Endothelial cell (in vitro differentiated cells): ENCODE data around the gene PCDH8. TPM values are rescaled to one million over a fixed set of nuclear protein-coding genes. Genes with fewer than 3 reads are reported as not detected.

Experiments
- DNase-seq: peaks from one replicate; pipeline ENCODE4 v3.0.0; 2021; ENCODE audit warnings: low spot score
- H3K27ac Mint-ChIP-seq: one replicate; pipeline ENCODE4 v1.8.0; 2021; ENCODE audit warnings: mixed read lengths, inconsistent platforms; ENCODE audit not compliant: unreplicated experiment
- H3K27me3 Mint-ChIP-seq: one replicate; pipeline ENCODE4 v1.8.0; 2021; ENCODE audit warnings: mild to moderate bottlenecking, moderate library complexity, mixed read lengths, inconsistent platforms; ENCODE audit not compliant: unreplicated experiment
- H3K36me3 Mint-ChIP-seq: one replicate; pipeline ENCODE4 v1.8.0; 2021; ENCODE audit warnings: mild to moderate bottlenecking, low read depth, mixed read lengths, inconsistent platforms; ENCODE audit not compliant: unreplicated experiment
- H3K4me1 Mint-ChIP-seq: one replicate; pipeline ENCODE4 v1.8.0; 2021; ENCODE audit warnings: mild to moderate bottlenecking, mixed read lengths, inconsistent platforms; ENCODE audit not compliant: unreplicated experiment
- H3K4me3 Mint-ChIP-seq: one replicate; pipeline ENCODE4 v1.8.0; 2021; ENCODE audit warnings: mild to moderate bottlenecking, mixed read lengths, inconsistent platforms; ENCODE audit not compliant: unreplicated experiment
- H3K9me3 Mint-ChIP-seq: one replicate; pipeline ENCODE4 v1.8.0; 2021; ENCODE audit warnings: mixed read lengths, inconsistent platforms; ENCODE audit not compliant: unreplicated experiment
- CTCF ChIP-seq: fragments of 200-600 bp; sonication (generic); IDR thresholded peaks from one replicate; pipeline ENCODE4 v1.5.0; 2021; ENCODE audit warnings: antibody characterized with exemption; ENCODE audit not compliant: unreplicated experiment
- total RNA-seq: library from RNA; stranded (reverse); fragmentation: NEBNext Ultra II Directional; extraction: Animal tissue kit (Norgen Biotek cat#: 25700); gene quantifications from one replicate; pipeline ENCODE4 v1.2.1, GENCODE V29; 2021; ENCODE audit not compliant: unreplicated experiment

The PCDH8 gene
- total RNA-seq, 1 donor from 2014 or later = 0.15 TPM

GRCh38 chr13:52808842-52809219 lies 39.6 kb downstream of the PCDH8 start:
- no peak overlapping the region for H3K27ac Mint-ChIP-seq
- H3K36me3 Mint-ChIP-seq = no peaks in the 10 kb centered on the region
- peaks cover 5% of the 10 kb centered on the region for H3K4me1 Mint-ChIP-seq
- H3K9me3 Mint-ChIP-seq = no peaks in the 10 kb centered on the region
- H3K27me3 Mint-ChIP-seq = peaks cover 2% of the 10 kb centered on the region
- DNase-seq = no peak
- no peak for TF ChIP-seq CTCF
- H3K4me3 Mint-ChIP-seq = no peak overlapping the region

GRCh38 chr13:52806029-52806428 lies 42.4 kb downstream of the PCDH8 start:
- H3K9me3 Mint-ChIP-seq = no peaks in the 10 kb centered on the region
- peaks cover 5% of the 10 kb centered on the region for H3K4me1 Mint-ChIP-seq
- peaks cover 4% of the 10 kb centered on the region for H3K27me3 Mint-ChIP-seq
- no peak overlapping the region for H3K4me3 Mint-ChIP-seq
- no peak for TF ChIP-seq CTCF
- no peak overlapping the region for H3K27ac Mint-ChIP-seq
- DNase-seq = no peak
- H3K36me3 Mint-ChIP-seq = no peaks in the 10 kb centered on the region

- H3K4me1 Mint-ChIP-seq = peaks cover under 1% of the 10 kb centered on the region
- H3K27ac Mint-ChIP-seq = no peak overlapping the region
- no peaks in the 10 kb centered on the region for H3K9me3 Mint-ChIP-seq
- peaks cover 4% of the 10 kb centered on the region for H3K27me3 Mint-ChIP-seq
- no peak for DNase-seq
- H3K4me3 Mint-ChIP-seq = no peak overlapping the region
- no peak for TF ChIP-seq CTCF
- no peaks in the 10 kb centered on the region for H3K36me3 Mint-ChIP-seq
Observed at GRCh38 chr13:52804202-52804641, 44.2 kb downstream of the PCDH8 start.

- no peaks in the 10 kb centered on the region for H3K9me3 Mint-ChIP-seq
- H3K4me1 Mint-ChIP-seq = peaks cover 2% of the 10 kb centered on the region
- DNase-seq = no peak
- no peak overlapping the region for H3K4me3 Mint-ChIP-seq
- H3K27ac Mint-ChIP-seq = no peak overlapping the region
- H3K36me3 Mint-ChIP-seq = no peaks in the 10 kb centered on the region
- no peak for TF ChIP-seq CTCF
- H3K27me3 Mint-ChIP-seq = peaks cover 4% of the 10 kb centered on the region
Observed at GRCh38 chr13:52800856-52801255, 47.6 kb downstream of the PCDH8 start.

GRCh38 chr13:52798770-52799430 lies 49.5 kb downstream of the PCDH8 start:
- no peaks in the 10 kb centered on the region for H3K36me3 Mint-ChIP-seq

More at GRCh38 chr13:52798770-52799430, 49.5 kb downstream of the PCDH8 start:
- Mint-ChIP-seq H3K9me3 (no peaks in the 10 kb centered on the region), H3K4me3 (no peak overlapping the region), H3K27me3 (peaks cover 4% of the 10 kb centered on the region), H3K4me1 (peaks cover 8% of the 10 kb centered on the region), H3K27ac (no peak overlapping the region)
- TF ChIP-seq CTCF = no peak
- DNase-seq = no peak
